ENCODE measurements around the gene PCOLCE2. TPM values are rescaled to one million over a fixed set of nuclear protein-coding genes. Genes with fewer than 3 reads are reported as not detected.

PCOLCE2 gene
- total and polyA plus RNA-seq, 10 of the 15 experiments (the other 5 are each of a cell fraction or from before 2014, with no cell fraction given) = 0.11 to 7.6 (median 0.40) TPM

DNA sequence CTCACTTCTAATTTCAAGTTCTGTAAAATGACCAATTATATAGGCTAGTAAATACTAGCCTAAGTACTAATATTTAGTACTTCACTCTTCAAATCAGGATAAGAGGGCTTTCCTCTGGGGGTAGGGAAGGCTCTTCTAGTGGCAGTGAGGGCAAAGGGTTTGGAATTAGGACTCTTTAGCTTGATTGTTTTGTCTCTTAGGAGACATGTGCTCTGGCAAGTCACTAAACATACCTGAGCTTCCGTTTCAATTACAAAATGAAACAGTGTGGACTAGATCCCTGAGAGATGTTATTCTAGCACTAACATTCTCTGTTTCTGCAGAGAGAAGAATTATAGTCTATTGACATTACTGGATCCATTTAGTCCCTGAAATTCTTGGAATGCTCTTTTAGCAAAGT, 71.5 kb downstream of the PCOLCE2 start:
- ATAC-seq = no peak
- no peaks in the 10 kb centered on the region; the same call in 1 of the 2 replicates for H4K20me1 ChIP-seq (ENCODE audit: control insufficient read depth, insufficient read depth)
- H2AFZ ChIP-seq (ENCODE audit: control insufficient read depth, low read depth, low read length) = no peak overlapping the region
- in situ Hi-C loops (cut with MboI) (no loop called here), intact Hi-C loops (cut with micrococcal nuclease; ENCODE audit: unreplicated experiment) (no loop called here)
- ChIA-PET RAD21 (ENCODE audit: unreplicated experiment) (interaction anchor here (1.6 kb wide), 1 partner anchor 12 kb away, joined by 7 read pairs; no protein-coding TSS in a partner anchor), POLR2A (no interaction called here), SMC1A (ENCODE audit: uncharacterized antibody, unreplicated experiment) (interaction anchor here (0.7 to 1.1 kb wide), 3 partner anchors 13 to 207 kb away, joined by 3 read pairs; no protein-coding TSS in a partner anchor), CTCF (interaction anchor here (1.0 kb wide), 1 partner anchor 11 kb away, joined by 5 read pairs; no protein-coding TSS in a partner anchor)
- H3K4me3 ChIP-seq = no peak overlapping the region
- no peaks in the 10 kb centered on the region for H3K9me3 ChIP-seq (replicated peaks; ENCODE audit: control insufficient read depth, insufficient read depth, low read length)
- no peaks in the 10 kb centered on the region for H3K36me3 ChIP-seq (ENCODE audit: control insufficient read depth in 2 of 2, insufficient read depth in 2 of 2, low read length in 1 of 2)
- H3K9ac ChIP-seq (ENCODE audit: control insufficient read depth, insufficient read depth, low read length) = no peak overlapping the region
- no peak overlapping the region for H3K27ac ChIP-seq (ENCODE audit: control insufficient read depth, insufficient read depth)
- BruUV-seq (replicated peaks) = no TSS peak
- no peaks in the 10 kb centered on the region for H3K79me2 ChIP-seq (ENCODE audit: control insufficient read depth, insufficient read depth, low read length)
- FAIRE-seq = no peak
- DNase-seq (ENCODE audit: low read depth, low spot score) = no peak
- H3K4me2 ChIP-seq (ENCODE audit: control insufficient read depth, insufficient read depth) = no peak overlapping the region
- TF ChIP-seq RAD21 (IDR thresholded peaks at IDR 0.05; ENCODE audit: insufficient read depth, low read depth, low read length) = no peak
- TF ChIP-seq KAT2A (conservative IDR thresholded peaks at IDR 0.05; ENCODE audit: control insufficient read depth, low read depth, low read length) = no peak
- no peak for TF ChIP-seq TARDBP (IDR thresholded peaks at IDR 0.05; ENCODE audit: borderline replicate concordance)
- no peak for TF ChIP-seq HDAC6 (IDR thresholded peaks at IDR 0.05; ENCODE audit: unreplicated experiment)
- TF ChIP-seq JUNB (IDR thresholded peaks at IDR 0.05) = no peak
- TF ChIP-seq PML (IDR thresholded peaks at IDR 0.05; ENCODE audit: low read length) = no peak
- no peak for TF ChIP-seq ZNF687 (IDR thresholded peaks at IDR 0.05)
- TF ChIP-seq, protein P1, sequence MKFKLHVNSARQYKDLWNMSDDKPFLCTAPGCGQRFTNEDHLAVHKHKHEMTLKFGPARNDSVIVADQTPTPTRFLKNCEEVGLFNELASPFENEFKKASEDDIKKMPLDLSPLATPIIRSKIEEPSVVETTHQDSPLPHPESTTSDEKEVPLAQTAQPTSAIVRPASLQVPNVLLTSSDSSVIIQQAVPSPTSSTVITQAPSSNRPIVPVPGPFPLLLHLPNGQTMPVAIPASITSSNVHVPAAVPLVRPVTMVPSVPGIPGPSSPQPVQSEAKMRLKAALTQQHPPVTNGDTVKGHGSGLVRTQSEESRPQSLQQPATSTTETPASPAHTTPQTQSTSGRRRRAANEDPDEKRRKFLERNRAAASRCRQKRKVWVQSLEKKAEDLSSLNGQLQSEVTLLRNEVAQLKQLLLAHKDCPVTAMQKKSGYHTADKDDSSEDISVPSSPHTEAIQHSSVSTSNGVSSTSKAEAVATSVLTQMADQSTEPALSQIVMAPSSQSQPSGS (IDR thresholded peaks at IDR 0.05; ENCODE audit: low read length) = no peak
- H3K4me1 ChIP-seq (ENCODE audit: control insufficient read depth, insufficient read depth, low read length) = no peaks in the 10 kb centered on the region
- WGBS (ENCODE audit: insufficient coverage, insufficient replicate concordance, low lambda C conversion rate, missing lambda C conversion rate) = 29% methylated on average over 1 of the region's 1 CpG
- H3K27me3 ChIP-seq (replicated peaks in 1 of 2; ENCODE audit: control insufficient read depth in 2 of 2, insufficient read depth in 2 of 2, low read length in 1 of 2) = no peaks in the 10 kb centered on the region; a peak in 1 of 4 replicates

All from GM12878 (cell line).